Cardiac fibroblast (primary cell): ENCODE results near the gene NDUFS8.
A peak's percentile ranks its signal among the peaks of the same experiment; 100 is the strongest.

Experiments
- DNase-seq, 2 donors: peaks; one replicate each; pipeline versions ENCODE4 v3.0.0 to v3.0.0-alpha.2; 2010; ENCODE audit warnings: low read depth in 2 of 2
- H3K4me3 ChIP-seq, 2 donors: replicated peaks in 1 of 2; 1 replicate in 1 of 2; 2 replicates in 1 of 2; pipeline ENCODE4 v1.5.1; 2011; ENCODE audit warnings: low read depth in 2 of 2, low read length in 2 of 2, mild to moderate bottlenecking in 2 of 2, moderate library complexity in 1 of 2
- TF ChIP-seq, protein P1 (sequence below): IDR thresholded peaks from one replicate; pipeline ENCODE4 v1.5.1; 2011; ENCODE audit warnings: low read depth, mild to moderate bottlenecking, low read length, inconsistent platforms

The NDUFS8 gene

DNA sequence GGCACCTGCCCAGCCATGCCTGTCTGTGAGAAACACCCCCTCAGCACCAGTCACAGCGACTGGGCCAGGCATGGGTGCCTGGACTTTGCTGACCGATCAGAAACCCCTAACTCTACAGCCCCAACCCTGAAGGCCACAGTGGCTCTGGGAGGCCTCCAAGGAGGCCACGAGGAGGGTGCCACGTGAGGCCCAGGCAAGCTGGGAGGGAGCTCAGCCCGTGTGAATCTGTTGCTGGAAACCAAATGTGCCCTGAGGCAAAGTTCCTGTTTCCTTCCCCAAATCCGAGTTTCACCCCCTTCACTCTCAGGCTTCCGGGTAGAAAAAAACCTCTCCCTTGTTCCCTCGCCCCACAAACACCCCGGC is 27.9 kb upstream of the NDUFS8 start:
- TF ChIP-seq, protein P1, sequence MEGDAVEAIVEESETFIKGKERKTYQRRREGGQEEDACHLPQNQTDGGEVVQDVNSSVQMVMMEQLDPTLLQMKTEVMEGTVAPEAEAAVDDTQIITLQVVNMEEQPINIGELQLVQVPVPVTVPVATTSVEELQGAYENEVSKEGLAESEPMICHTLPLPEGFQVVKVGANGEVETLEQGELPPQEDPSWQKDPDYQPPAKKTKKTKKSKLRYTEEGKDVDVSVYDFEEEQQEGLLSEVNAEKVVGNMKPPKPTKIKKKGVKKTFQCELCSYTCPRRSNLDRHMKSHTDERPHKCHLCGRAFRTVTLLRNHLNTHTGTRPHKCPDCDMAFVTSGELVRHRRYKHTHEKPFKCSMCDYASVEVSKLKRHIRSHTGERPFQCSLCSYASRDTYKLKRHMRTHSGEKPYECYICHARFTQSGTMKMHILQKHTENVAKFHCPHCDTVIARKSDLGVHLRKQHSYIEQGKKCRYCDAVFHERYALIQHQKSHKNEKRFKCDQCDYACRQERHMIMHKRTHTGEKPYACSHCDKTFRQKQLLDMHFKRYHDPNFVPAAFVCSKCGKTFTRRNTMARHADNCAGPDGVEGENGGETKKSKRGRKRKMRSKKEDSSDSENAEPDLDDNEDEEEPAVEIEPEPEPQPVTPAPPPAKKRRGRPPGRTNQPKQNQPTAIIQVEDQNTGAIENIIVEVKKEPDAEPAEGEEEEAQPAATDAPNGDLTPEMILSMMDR, result no peak
- DNase-seq, result no peak
- H3K4me3 ChIP-seq, result no peak overlapping the region

- TF ChIP-seq, protein P1, result no peak
- H3K4me3 ChIP-seq, result peak overlapping the region; percentile 64
- DNase-seq, result no peak
Measured at GRCh38 chr11:68002938-68003845, 27.3 kb upstream of the NDUFS8 start.

GRCh38 chr11:68003846-68004550 is 26.5 kb upstream of the NDUFS8 start, which contains the start of gene UNC93B1:
Gene UNC93B1 (minus strand): TSS chr11:68004097. CDS start chr11:68004043, 54 bp downstream.
- TF ChIP-seq, protein P1, result no peak
- H3K4me3 ChIP-seq, result peak within 1 kb of the TSS; percentile 64
- peak; percentile 81 to 88 for DNase-seq

DNA sequence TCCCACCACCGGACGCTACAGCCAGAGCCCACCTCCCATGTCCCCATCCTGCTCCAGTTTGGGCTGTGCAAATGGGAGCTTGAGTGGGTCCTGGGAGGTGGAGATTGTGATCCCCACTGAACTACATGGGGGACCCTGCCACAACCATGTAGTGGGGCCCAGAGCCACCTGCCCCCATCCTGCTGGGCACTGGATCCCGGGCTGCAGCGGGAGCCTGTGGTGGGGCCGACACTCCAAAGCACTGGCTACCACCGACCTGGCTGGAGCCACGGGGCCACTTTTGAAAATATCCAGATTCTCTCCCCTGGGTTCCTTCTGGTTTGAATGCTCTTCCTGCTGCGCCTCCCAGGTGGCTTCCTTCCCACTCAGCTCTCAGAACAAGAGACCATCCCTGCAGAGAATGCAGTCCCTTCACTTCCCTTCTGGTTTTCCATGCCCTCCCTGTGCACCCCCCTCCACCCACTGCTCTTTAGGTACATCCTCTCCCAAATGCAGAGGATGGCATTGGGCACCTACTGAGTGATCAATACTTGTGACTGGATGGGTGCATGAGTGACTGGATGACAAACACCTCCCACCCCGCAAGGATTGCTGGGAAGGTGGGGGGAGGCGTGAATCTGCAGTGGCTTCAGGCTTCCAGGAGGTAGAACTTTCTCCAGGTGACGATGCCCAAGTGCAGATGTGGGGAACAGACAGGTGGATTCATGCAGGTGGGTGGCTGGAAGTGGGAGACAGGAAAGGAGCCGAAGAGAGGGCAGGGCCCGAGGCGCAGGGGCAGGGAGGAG is 25.7 kb upstream of the NDUFS8 start:
- peak overlapping the region; percentile 64 for H3K4me3 ChIP-seq
- DNase-seq, result no peak
- TF ChIP-seq, protein P1, result no peak

DNA sequence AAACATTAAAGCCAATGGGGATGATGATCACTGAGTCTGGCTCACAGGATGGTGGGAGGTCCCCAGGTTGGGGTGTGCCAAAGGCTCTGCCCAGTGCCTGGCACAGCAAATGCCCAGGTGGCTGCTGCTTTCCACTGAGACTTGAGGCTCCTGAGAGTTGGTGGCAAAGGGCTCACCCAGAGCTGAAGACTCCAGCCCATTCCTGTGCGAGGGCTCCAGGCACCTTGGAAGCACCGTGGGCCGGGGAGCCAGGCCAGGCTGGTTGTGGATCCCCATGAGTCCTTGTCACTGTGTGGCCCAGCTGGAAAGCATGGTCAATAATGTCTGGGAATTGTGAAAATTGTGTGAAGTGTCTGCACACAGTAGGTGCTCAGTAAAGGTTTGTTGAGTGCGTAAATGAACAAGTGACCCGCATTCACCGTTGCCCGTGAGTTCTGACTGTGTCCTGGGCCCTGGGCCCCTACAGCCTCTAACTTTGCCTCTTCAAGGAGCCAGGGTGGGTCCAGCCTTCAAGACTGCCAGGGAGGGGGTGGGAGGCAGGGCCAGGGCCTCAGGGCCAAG is 23.8 kb upstream of the NDUFS8 start:
- H3K4me3 ChIP-seq, result no peak overlapping the region
- TF ChIP-seq, protein P1, result no peak
- no peak for DNase-seq

DNA sequence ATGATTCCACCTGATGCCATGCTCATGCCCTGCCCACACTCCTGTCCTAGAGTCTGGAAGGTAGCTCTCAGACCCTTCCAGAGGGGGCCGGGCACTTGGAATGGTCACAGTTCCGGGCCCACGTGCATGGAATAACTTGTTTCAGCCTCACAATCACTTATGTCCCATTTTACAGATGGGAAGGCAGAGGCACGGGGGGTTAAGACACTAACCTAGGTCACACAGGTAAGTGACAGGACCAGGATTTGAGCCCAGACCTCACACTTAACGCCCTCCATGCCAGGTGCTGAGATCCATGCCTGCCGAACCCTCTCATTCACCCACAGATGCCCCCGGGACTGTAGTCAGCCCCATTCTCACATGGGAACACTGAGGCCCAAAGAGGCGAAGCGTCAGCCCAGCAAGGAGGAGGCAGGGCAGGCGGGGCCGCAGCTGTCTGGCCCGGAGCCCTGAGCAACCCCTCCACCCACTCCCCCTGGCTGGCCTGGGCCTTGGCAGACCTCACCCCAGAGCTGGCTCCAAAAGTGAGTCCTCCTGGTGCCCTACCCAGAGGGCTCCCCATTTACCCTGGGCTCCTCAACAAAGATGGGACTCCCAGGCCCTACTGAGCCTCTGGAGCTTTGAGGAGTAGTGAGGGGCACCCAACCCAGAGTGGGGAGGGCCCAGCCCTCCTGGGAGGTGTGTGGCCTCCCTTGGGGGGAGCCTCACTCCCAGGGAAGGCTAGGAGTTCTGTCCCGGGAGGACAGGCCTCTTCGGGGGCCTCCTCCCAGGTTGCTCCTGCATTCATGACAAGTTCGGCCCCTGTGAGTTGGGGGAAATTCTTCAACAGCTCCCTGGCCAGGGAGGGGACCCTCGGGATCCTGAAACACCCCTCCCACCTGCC is 22.7 kb upstream of the NDUFS8 start:
- TF ChIP-seq, protein P1, result no peak
- DNase-seq, result no peak
- H3K4me3 ChIP-seq, result no peak overlapping the region
